Measurements from ENCODE around the gene TEP1.

DNA sequence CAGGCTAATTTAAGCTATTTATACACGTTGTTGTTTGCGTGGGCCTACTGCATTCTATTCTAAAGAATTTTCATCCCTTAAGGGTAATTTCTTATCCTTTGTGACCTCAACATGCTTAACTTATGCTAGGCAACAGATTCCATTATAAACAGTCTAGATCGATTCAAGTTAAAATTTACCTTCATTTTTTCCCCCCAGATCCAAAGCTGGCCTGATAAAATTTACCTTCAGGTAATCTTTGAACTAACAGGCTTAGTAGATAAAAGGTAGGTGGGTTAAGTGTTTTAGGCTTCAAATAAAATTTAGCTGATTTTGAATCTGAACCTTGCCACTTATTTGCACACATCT is 79.8 kb downstream of the TEP1 start:
- TF ChIP-seq, protein P1, sequence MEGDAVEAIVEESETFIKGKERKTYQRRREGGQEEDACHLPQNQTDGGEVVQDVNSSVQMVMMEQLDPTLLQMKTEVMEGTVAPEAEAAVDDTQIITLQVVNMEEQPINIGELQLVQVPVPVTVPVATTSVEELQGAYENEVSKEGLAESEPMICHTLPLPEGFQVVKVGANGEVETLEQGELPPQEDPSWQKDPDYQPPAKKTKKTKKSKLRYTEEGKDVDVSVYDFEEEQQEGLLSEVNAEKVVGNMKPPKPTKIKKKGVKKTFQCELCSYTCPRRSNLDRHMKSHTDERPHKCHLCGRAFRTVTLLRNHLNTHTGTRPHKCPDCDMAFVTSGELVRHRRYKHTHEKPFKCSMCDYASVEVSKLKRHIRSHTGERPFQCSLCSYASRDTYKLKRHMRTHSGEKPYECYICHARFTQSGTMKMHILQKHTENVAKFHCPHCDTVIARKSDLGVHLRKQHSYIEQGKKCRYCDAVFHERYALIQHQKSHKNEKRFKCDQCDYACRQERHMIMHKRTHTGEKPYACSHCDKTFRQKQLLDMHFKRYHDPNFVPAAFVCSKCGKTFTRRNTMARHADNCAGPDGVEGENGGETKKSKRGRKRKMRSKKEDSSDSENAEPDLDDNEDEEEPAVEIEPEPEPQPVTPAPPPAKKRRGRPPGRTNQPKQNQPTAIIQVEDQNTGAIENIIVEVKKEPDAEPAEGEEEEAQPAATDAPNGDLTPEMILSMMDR (IDR thresholded peaks at IDR 0.05) = no peak
- TF ChIP-seq POLR2AphosphoS5 (IDR thresholded peaks at IDR 0.05) = no peak

Measured in transverse colon (tissue), 4 donors.